HEK293 (cell line): ENCODE data around the gene VANGL1.

ENCODE experiments used
- ATF2 ChIP-seq: fragments of 450-650 bp; formaldehyde crosslinking; IDR thresholded peaks from 2 replicates; pipeline ENCODE4 v1.5.1; 2016; ENCODE audit warnings: missing biosample characterization, missing genetic modification characterization, low read depth
- CTCF ChIP-seq: fragments of 450-650 bp; formaldehyde crosslinking; IDR thresholded peaks from 2 replicates; pipeline ENCODE4 v1.5.1; 2016; ENCODE audit warnings: missing biosample characterization, missing genetic modification characterization
- GLI4 ChIP-seq: fragments of 450-650 bp; formaldehyde crosslinking; IDR thresholded peaks from 2 replicates; pipeline ENCODE4 v1.5.1; 2016; ENCODE audit warnings: missing biosample characterization, missing genetic modification characterization

- TF ChIP-seq GLI4 (tag by site-specific recombination) (no peak), CTCF (tag by site-specific recombination) (no peak), ATF2 (no peak)
These were observed 1.9 kb downstream of the VANGL1 start for GRCh38 chr1:115643666-115644065.
